ENCODE data around the gene STMN1. TPM values are rescaled to one million over a fixed set of nuclear protein-coding genes. Genes with fewer than 3 reads are reported as not detected.

The STMN1 gene
- total and polyA plus RNA-seq, 9 of the 15 experiments (the other 6 are each of a cell fraction or from before 2014, with no cell fraction given), result 269 to 2,153 (median 595) TPM

GRCh38 chr1:25861316-25862286, 44.6 kb downstream of the STMN1 start (continued):
- TF ChIP-seq ZBTB40 (IDR thresholded peaks at IDR 0.05) (peak; percentile 73), ZBTB40 (CRISPR knock-in tag; IDR thresholded peaks at IDR 0.05) (no peak), ATF6 (CRISPR knock-in tag; IDR thresholded peaks at IDR 0.05) (peak; percentile 92; the same call in 1 of the 2 replicates), RAD21 (CRISPR knock-in tag; conservative IDR thresholded peaks at IDR 0.05 in 1 of 2, IDR thresholded peaks at IDR 0.05 in 1 of 2) (peak in 1 of 2 experiments; percentile 8; a peak in 2 of 4 replicates), SMAD2 (IDR thresholded peaks at IDR 0.05; ENCODE audit: low read depth, low read length) (no peak), PHTF2 (CRISPR knock-in tag; IDR thresholded peaks at IDR 0.05) (no peak), EP300 (IDR thresholded peaks at IDR 0.05; ENCODE audit: low read length) (peak; percentile 43; the same call in 1 of the 2 replicates), ZNF766 (CRISPR knock-in tag; conservative IDR thresholded peaks at IDR 0.05) (no peak), RCOR1 (IDR thresholded peaks at IDR 0.05; ENCODE audit: borderline replicate concordance in 1 of 2, low read depth in 2 of 2, low read length in 2 of 2) (peak in 1 of 2 experiments; percentile 53; a peak in 2 of 4 replicates), TAF15 (IDR thresholded peaks at IDR 0.05; ENCODE audit: low read depth, low read length) (no peak)
- TF ChIP-seq, protein P1, sequence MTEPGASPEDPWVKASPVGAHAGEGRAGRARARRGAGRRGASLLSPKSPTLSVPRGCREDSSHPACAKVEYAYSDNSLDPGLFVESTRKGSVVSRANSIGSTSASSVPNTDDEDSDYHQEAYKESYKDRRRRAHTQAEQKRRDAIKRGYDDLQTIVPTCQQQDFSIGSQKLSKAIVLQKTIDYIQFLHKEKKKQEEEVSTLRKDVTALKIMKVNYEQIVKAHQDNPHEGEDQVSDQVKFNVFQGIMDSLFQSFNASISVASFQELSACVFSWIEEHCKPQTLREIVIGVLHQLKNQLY (CRISPR knock-in tag; conservative IDR thresholded peaks at IDR 0.05), result no peak
- TF ChIP-seq, protein P2, sequence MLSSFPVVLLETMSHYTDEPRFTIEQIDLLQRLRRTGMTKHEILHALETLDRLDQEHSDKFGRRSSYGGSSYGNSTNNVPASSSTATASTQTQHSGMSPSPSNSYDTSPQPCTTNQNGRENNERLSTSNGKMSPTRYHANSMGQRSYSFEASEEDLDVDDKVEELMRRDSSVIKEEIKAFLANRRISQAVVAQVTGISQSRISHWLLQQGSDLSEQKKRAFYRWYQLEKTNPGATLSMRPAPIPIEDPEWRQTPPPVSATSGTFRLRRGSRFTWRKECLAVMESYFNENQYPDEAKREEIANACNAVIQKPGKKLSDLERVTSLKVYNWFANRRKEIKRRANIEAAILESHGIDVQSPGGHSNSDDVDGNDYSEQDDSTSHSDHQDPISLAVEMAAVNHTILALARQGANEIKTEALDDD (IDR thresholded peaks at IDR 0.05), result no peak; the same call in 1 of the 2 replicates
